KMS-11 (cell line): Measurements from ENCODE around the gene NEUROD4.

ENCODE experiments used
- H2AFZ ChIP-seq: fragments of 200-600 bp; sonication (generic); 2 replicates; pipeline ENCODE4 v1.6.1; 2016; ENCODE audit warnings: antibody characterized with exemption, mixed run types, low read depth
- H3K27ac ChIP-seq: fragments of 200-600 bp; sonication (generic); 2 replicates; pipeline ENCODE4 v1.6.1; 2016; ENCODE audit warnings: mild to moderate bottlenecking, mixed run types
- H3K27me3 ChIP-seq: fragments of 200-600 bp; sonication (generic); 2 replicates; pipeline ENCODE4 v1.6.1; 2017; ENCODE audit warnings: mild to moderate bottlenecking, low read depth, mixed run types, moderate library complexity; ENCODE audit not compliant: insufficient read depth
- H3K36me3 ChIP-seq: fragments of 200-600 bp; sonication (generic); 2 replicates; pipeline ENCODE4 v1.6.1; 2017; ENCODE audit warnings: mild to moderate bottlenecking, mixed run types; ENCODE audit not compliant: insufficient read depth
- H3K4me1 ChIP-seq: fragments of 200-600 bp; sonication (generic); 2 replicates; pipeline ENCODE4 v1.6.1; 2016; ENCODE audit warnings: mild to moderate bottlenecking, low read depth, mixed run types; ENCODE audit not compliant: poor library complexity, severe bottlenecking
- H3K4me2 ChIP-seq: fragments of 200-600 bp; sonication (generic); 2 replicates; pipeline ENCODE4 v1.7.0; 2016; ENCODE audit warnings: mild to moderate bottlenecking, mixed run types
- H3K4me3 ChIP-seq: fragments of 200-600 bp; sonication (generic); IDR thresholded peaks from 2 replicates; pipeline ENCODE4 v1.6.1; 2017; ENCODE audit warnings: low read depth, low read length, mixed read lengths; ENCODE audit not compliant: insufficient read depth
- H3K79me2 ChIP-seq: fragments of 200-600 bp; sonication (generic); 2 replicates; pipeline ENCODE4 v1.6.1; 2016; ENCODE audit warnings: low read depth, mixed run types; ENCODE audit not compliant: insufficient read depth
- H3K9ac ChIP-seq: fragments of 200-600 bp; sonication (generic); 2 replicates; pipeline ENCODE4 v1.6.1; 2016; ENCODE audit warnings: mild to moderate bottlenecking, mixed run types
- H4K20me1 ChIP-seq: fragments of 200-600 bp; sonication (generic); 2 replicates; pipeline ENCODE4 v1.6.1; 2016; ENCODE audit warnings: mild to moderate bottlenecking, mixed run types; ENCODE audit not compliant: insufficient read depth
- TF ChIP-seq, protein P1 (sequence below): fragments of 200-600 bp; sonication (generic); conservative IDR thresholded peaks from 2 replicates; pipeline ENCODE4 v1.6.1; 2017; ENCODE audit warnings: low read depth, mild to moderate bottlenecking, antibody characterized with exemption, low read length, moderate library complexity, mixed read lengths

Gene NEUROD4

DNA sequence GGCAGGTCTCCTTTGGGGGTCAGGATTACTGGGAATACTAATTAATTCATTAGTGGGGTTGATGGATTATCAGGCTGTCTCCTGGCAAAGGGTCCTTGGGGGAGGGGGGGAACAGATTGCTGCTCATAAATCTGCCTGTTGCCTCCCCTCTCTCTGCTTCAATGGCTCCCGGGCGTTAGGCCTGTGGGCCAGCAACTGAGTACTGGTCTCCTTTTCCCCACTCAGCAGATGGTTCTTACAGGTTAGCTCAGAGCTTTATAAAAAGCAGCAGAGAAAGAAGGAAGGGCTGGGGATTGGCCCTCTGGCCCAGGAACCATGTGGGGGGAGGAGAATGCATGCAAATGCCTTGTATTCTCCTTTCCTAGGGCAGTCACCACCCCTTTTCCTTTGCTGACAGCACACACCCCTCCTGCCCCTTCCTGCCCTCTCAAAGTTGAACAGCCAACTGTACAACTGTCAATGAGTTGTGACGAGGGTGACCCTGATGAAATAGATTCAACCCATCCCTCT lies 2.3 kb upstream of the NEUROD4 start:
- Histone ChIP-seq H3K36me3 (no peaks in the 10 kb centered on the region), H3K4me3 (no peak overlapping the region), H3K4me2 (no peak overlapping the region), H3K27me3 (no peaks in the 10 kb centered on the region), H3K27ac (no peak overlapping the region), H2AFZ (no peak overlapping the region), H4K20me1 (no peaks in the 10 kb centered on the region), H3K9ac (no peak overlapping the region), H3K79me2 (no peaks in the 10 kb centered on the region), H3K4me1 (no peaks in the 10 kb centered on the region)
- TF ChIP-seq, protein P1, sequence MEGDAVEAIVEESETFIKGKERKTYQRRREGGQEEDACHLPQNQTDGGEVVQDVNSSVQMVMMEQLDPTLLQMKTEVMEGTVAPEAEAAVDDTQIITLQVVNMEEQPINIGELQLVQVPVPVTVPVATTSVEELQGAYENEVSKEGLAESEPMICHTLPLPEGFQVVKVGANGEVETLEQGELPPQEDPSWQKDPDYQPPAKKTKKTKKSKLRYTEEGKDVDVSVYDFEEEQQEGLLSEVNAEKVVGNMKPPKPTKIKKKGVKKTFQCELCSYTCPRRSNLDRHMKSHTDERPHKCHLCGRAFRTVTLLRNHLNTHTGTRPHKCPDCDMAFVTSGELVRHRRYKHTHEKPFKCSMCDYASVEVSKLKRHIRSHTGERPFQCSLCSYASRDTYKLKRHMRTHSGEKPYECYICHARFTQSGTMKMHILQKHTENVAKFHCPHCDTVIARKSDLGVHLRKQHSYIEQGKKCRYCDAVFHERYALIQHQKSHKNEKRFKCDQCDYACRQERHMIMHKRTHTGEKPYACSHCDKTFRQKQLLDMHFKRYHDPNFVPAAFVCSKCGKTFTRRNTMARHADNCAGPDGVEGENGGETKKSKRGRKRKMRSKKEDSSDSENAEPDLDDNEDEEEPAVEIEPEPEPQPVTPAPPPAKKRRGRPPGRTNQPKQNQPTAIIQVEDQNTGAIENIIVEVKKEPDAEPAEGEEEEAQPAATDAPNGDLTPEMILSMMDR = no peak

DNA sequence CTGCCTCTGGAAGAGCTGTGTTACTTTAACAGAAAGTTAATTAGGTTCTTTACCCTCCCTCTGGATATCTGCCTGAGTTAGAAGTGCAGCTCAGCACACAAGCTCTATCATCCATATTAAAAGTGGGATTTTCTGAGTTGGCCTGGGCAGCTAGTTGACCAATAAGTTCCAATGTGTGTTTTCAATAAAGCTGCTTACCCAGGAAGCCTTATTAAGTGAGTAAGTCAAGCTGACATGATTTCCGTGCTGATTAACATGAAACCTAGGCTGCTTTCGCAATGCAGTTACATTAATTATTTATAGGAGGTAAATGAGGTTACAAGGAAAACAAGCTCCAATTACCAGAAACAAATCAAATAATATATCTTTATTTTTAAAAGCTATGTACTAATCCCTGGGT lies 4.8 kb downstream of the NEUROD4 start:
- TF ChIP-seq, protein P1 = no peak
- no peaks in the 10 kb centered on the region for H4K20me1 ChIP-seq
- no peak overlapping the region for H3K9ac ChIP-seq
- H3K4me3 ChIP-seq = no peak overlapping the region
- no peak overlapping the region for H2AFZ ChIP-seq
- no peaks in the 10 kb centered on the region for H3K27me3 ChIP-seq
- H3K4me2 ChIP-seq = no peak overlapping the region
- H3K27ac ChIP-seq = no peak overlapping the region
- no peaks in the 10 kb centered on the region for H3K36me3 ChIP-seq
- no peaks in the 10 kb centered on the region for H3K79me2 ChIP-seq
- no peaks in the 10 kb centered on the region for H3K4me1 ChIP-seq

DNA sequence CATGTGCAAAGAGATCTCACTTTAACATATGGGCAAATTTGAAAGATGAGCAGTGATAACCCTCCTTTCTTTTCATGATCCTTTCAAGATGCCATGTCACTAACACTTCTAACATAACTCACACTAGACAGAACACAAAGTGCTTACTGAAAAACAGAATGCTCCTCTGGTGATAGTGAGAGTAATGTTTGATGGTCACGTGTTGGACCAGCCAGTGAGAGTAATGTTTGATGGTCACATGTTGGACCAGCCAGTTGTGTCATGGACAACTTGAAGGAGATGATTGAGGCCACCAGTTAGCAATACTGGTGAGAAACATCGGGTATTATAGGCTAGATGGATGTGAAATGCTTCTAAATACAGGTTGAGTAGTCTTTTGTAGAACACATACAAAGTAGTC lies 5.7 kb downstream of the NEUROD4 start:
- Histone ChIP-seq H4K20me1 (no peaks in the 10 kb centered on the region), H3K36me3 (no peaks in the 10 kb centered on the region), H2AFZ (no peak overlapping the region), H3K4me2 (no peak overlapping the region), H3K27ac (no peak overlapping the region), H3K4me3 (no peak overlapping the region), H3K79me2 (no peaks in the 10 kb centered on the region), H3K4me1 (no peaks in the 10 kb centered on the region), H3K9ac (no peak overlapping the region), H3K27me3 (no peaks in the 10 kb centered on the region)
- TF ChIP-seq, protein P1 = no peak

DNA sequence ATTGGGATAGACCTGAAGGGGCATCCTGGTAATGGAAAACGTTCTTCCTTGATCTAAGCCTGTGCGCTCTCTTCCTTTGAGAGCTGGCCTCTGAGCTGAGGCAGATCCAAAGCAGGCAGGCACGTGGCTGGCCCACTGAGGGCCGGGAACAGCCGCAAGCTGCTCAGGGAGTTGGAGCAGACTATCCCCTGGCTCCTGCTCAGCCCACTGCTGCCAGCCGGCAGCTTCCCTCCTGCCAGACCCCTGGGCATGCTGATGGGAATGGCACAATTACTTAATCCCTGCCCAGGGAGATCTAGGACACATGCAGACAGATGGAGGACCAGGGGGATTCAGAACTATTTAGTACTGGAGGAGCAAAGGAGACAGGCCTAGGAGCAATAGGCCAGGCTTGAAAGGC lies 14.4 kb downstream of the NEUROD4 start:
- Histone ChIP-seq H3K79me2 (no peaks in the 10 kb centered on the region), H3K27ac (no peak overlapping the region), H3K9ac (no peak overlapping the region), H2AFZ (no peak overlapping the region), H3K4me2 (no peak overlapping the region), H3K4me1 (no peaks in the 10 kb centered on the region), H4K20me1 (no peaks in the 10 kb centered on the region), H3K27me3 (no peaks in the 10 kb centered on the region), H3K4me3 (no peak overlapping the region), H3K36me3 (no peaks in the 10 kb centered on the region)
- TF ChIP-seq, protein P1 = no peak
